OCI-LY7 (cell line): ENCODE data around the gene ANO1.

Experiments used
- CTCF ChIP-seq: fragments of 200-600 bp; sonication (generic); conservative IDR thresholded peaks from 2 replicates; pipeline ENCODE4 v1.5.1; 2014; ENCODE audit warnings: mild to moderate bottlenecking, antibody characterized with exemption, low read length, moderate library complexity, mixed read lengths
- EZH2phosphoT487 ChIP-seq: fragments of 200-600 bp; sonication (generic); IDR thresholded peaks from 2 replicates; pipeline ENCODE4 v1.6.1; 2018; ENCODE audit warnings: low read depth, borderline replicate concordance, mild to moderate bottlenecking, mixed run types, antibody characterized with exemption, low read length, moderate library complexity, mixed read lengths

GRCh38 chr11:70110538-70111055 lies 32.5 kb downstream of the ANO1 start:
- TF ChIP-seq CTCF, result no peak
- TF ChIP-seq EZH2phosphoT487, result no peak
